Peyer's patch (tissue), 4 donors: Measurements from ENCODE around the gene YOD1.

Experiments used
- CTCF ChIP-seq, 6 experiments: fragments of 450-650 bp in 4 of 6; fragments of 200-600 bp in 2 of 6; sonication (generic) in 1 of 6; IDR thresholded peaks; one replicate each; pipeline ENCODE4 v1.5.1; 2017 to 2019; ENCODE audit warnings: antibody characterized with exemption in 6 of 6, mild to moderate bottlenecking in 3 of 6, moderate library complexity in 1 of 6
- POLR2A ChIP-seq, 2 donors: fragments of 450-650 bp; IDR thresholded peaks; one replicate each; pipeline ENCODE4 v1.5.1; 2017; ENCODE audit warnings: antibody characterized with exemption in 2 of 2, mild to moderate bottlenecking in 2 of 2, moderate library complexity in 2 of 2

- TF ChIP-seq CTCF (IDR thresholded peaks at IDR 0.05) (no peak), POLR2A (IDR thresholded peaks at IDR 0.05) (no peak)
Measured at GRCh38 chr1:207078578-207079132, 27.6 kb upstream of the YOD1 start.
